LNCaP clone FGC (cell line): Measurements from ENCODE around the gene WHRN.

ENCODE experiments used
- DNase-seq: peaks from one replicate; pipeline ENCODE4 v3.0.0-alpha.2; 2011; ENCODE audit warnings: low read depth
- H3K4me3 ChIP-seq: 2 replicates; pipeline ENCODE4 v1.5.1; 2011; ENCODE audit warnings: mild to moderate bottlenecking, low read depth, low read length, control low read depth
- TF ChIP-seq, protein P1 (sequence below): IDR thresholded peaks from 2 replicates; pipeline ENCODE4 v1.5.1; 2012; ENCODE audit warnings: mild to moderate bottlenecking; ENCODE audit not compliant: control insufficient read depth, insufficient read depth; ENCODE audit errors: extremely low read depth

Gene WHRN

DNA sequence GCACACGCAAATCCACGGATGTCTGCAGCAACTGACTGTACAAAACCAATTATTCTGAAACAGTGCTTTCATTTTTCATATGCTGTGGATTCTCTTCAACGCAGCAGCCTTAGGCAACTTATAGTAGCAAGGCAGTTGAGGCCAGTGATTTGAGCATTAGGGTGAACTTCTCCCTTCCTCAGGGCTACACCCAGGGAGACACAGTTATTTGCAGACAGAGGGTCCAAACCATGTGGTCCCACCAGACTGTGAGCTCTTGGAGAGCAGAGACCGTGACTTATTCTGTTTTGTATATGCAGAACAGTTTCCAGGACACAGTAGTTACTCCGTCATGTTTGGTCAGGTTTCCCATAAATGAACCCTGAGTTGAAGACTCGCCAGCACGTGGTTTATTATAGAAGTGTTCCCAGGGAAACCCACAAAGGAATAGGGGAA is 19.0 kb upstream of the WHRN start:
- TF ChIP-seq, protein P1, sequence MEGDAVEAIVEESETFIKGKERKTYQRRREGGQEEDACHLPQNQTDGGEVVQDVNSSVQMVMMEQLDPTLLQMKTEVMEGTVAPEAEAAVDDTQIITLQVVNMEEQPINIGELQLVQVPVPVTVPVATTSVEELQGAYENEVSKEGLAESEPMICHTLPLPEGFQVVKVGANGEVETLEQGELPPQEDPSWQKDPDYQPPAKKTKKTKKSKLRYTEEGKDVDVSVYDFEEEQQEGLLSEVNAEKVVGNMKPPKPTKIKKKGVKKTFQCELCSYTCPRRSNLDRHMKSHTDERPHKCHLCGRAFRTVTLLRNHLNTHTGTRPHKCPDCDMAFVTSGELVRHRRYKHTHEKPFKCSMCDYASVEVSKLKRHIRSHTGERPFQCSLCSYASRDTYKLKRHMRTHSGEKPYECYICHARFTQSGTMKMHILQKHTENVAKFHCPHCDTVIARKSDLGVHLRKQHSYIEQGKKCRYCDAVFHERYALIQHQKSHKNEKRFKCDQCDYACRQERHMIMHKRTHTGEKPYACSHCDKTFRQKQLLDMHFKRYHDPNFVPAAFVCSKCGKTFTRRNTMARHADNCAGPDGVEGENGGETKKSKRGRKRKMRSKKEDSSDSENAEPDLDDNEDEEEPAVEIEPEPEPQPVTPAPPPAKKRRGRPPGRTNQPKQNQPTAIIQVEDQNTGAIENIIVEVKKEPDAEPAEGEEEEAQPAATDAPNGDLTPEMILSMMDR = no peak
- DNase-seq = no peak
- no peak overlapping the region for H3K4me3 ChIP-seq

DNA sequence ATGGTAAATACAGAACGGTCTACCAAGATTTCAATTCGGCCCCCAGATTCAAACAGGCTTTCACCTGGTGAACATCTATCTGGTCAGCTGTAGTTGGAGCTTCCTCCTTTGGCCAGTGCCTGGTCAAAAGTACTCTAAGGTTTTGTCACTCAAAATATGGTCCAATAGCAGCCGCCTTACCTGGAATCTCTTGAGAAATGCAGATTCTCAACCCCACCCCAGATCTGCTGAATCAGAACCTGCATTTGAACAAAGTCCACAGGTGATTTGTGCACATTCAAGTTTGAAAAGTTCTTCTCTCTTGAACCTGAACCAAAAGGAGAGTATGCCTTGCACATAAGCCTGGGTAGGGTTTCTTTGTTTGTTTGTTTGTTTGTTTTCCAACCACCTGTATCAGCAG is 17.6 kb upstream of the WHRN start:
- H3K4me3 ChIP-seq = no peak overlapping the region
- TF ChIP-seq, protein P1 = no peak
- no peak for DNase-seq

DNA sequence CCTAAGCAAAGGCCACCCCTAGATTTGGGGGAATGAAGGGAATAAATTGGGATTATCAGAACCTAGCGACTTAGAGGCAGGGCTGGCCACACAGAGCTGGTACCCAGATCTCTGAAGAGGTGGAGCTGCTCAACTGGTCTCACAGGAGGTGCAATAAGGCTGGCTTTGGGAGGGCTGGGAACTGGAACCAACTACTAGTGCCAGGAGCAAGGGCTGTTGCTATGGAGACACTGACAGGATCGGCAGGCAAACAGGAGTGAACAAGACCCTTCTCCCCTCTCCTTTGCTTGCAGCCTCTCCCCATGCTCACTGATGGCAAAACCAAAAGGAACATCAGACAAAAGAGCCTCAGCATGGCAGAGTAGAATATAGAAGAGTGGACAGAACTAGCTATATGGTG is 17.0 kb upstream of the WHRN start:
- H3K4me3 ChIP-seq = no peak overlapping the region
- TF ChIP-seq, protein P1 = no peak
- no peak for DNase-seq

DNA sequence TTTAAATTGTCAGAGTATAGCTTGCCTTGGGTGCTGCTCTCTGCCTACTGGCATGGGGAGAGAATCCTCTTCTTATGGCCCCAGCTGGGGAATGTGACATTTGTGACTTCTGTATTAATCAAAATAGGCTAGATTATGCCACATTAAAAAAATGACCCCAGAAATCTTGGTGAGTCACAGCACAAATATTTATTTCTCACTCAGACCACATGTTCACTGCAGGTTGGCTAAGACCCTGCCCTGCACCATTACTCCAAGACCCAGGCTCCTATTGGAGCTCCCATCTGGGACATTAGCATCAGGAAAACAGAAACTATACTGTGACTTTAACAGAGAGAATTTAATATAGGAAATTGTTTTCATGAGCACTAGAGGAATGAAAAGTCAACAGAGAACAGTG is 16.6 kb upstream of the WHRN start:
- no peak overlapping the region for H3K4me3 ChIP-seq
- DNase-seq = no peak
- TF ChIP-seq, protein P1 = no peak

DNA sequence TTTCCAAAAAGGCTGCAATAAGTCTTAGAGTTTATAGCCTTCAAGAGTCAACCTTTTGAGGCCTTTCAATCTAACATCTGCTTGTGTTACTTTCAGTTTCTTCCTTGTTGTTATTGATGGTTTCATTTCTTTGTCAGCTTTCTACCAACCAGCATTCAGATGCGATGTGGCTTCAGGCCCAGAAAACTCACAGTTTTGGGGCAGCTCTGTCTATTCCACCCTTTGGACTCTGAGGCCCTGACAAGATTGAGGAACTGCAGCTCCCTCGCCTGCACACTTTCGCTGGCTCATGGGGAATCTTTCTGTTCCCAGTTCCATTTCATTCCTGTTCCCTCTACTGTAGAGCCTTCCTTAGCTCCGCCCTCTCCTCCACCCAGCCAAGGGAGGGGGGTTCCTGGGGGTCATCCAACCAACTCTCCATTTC is 13.3 kb upstream of the WHRN start:
- TF ChIP-seq, protein P1 = no peak
- H3K4me3 ChIP-seq = no peak overlapping the region
- no peak for DNase-seq

DNA sequence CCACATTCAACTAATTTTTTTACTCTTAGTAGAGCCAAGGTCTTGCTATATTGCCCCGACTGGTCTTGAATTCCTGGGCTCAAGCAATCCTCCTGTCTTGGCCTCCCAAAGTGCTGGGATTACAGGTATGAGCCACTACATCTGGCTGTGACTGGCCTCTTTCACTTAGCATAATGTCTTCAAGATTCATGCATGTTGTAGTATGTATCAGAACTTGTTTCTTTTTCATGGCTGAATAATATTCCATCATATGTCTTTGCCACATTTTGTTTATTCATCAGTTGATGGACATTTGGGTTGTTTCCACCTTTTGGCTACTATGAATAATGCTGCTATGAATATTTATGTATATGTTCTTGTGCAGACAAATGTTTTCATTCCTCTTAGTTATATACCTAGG is 12.8 kb upstream of the WHRN start:
- no peak overlapping the region for H3K4me3 ChIP-seq
- TF ChIP-seq, protein P1 = no peak
- DNase-seq = no peak

DNA sequence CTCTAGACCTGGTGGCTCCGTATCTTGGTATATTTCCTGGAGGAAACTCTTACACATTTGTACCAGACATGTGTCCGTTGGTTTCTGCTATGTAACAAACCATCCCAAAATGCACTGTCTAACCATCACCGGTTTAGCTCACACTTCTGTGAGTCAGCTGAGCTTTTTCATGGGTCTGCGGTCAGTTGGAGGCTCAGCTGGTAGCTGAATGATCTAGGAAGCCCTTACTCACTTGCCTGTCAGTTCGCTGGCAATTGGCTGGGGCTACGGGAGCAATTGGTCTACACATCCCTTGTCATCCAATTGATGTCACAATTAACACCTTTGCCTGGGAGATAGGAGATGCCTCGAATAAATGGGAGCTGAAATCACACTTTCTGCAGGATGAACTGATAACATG is 11.6 kb upstream of the WHRN start:
- DNase-seq = no peak
- H3K4me3 ChIP-seq = no peak overlapping the region
- TF ChIP-seq, protein P1 = no peak
